Stimulated activated CD4-positive, alpha-beta T cell treated with anti-CD3 and anti-CD28 coated beads, Interleukin-2, amount 100 ng/mL, for 4 hours (primary cell): ENCODE measurements around the gene NACA2.

Source experiments
- DNase-seq: peaks from one replicate; pipeline ENCODE4 v3.0.0-alpha.2; 2020; ENCODE audit warnings: low read depth

Gene NACA2

GRCh38 chr17:61545335-61545938 is 45.6 kb downstream of the NACA2 start:
- DNase-seq: no peak

GRCh38 chr17:61543786-61544415 is 47.1 kb downstream of the NACA2 start:
- no peak for DNase-seq

DNA sequence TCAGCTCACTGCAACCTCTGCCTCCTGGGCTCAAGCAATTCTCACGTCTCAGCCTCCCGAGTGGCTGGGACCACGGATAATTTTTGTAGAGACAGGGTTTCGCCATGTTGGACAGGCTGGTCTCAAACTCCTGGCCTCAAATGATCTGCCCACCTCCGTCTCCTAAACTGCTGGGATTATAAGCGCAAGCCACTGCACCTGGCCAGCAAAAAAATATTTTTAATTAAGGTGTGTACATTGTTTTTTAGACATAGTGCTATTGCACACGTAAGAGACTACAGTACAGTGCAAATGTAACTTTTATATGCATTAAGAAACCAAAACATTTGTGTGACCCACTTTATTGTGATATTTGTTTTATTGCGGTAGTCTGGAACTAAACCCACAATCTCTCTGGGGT is 49.0 kb downstream of the NACA2 start:
- DNase-seq: no peak

- no peak for DNase-seq
Measured at GRCh38 chr17:61540874-61541273, 50.1 kb downstream of the NACA2 start.
